ENCODE data around the gene MYO7B.

Gene MYO7B

DNA sequence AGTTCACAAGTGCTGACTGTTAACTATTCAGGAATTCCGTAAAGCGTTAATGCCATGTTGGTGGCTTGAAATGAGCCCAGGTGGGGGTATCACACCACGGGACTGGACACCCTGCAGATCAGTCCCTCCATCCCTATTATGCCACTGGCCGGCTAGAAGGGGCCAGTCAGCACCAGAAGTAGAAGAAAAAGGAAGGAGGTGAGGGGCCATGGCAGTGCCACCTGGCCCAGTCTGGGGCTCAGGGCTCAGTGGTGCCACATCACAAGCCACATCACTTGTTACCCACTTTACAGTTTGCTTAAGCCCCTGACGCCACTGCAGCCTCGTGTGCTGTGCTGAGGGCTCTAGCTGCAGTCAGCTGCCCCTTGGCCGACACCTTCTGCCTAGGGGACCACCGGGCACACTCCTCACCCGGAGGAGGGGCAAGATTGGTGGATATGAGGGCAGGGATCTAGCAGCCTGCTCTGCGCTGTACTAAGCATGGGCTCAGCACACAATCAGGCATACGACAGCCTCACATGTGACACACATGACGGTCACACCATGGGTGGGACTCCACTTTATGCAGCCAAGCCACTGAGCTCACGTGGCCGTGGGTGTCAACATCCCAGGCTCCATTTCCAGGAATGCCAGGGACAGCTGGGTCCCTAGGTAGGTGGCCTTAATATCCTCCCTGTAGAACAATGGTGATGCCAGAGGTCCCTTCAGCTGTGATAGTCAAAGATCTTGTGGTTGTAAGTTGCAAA, 136.2 kb downstream of the MYO7B start:
- DNase-seq (ENCODE audit: extremely low spot score, insufficient read length, low read depth) (no peak), FAIRE-seq (no peak)

GRCh38 chr2:127672341-127673224, 137.1 kb downstream of the MYO7B start:
- no peak for FAIRE-seq

GRCh38 chr2:127673291-127674069, 138.0 kb downstream of the MYO7B start:
- FAIRE-seq: no peak
- DNase-seq (ENCODE audit: extremely low spot score, insufficient read length, low read depth): no peak

More at GRCh38 chr2:127672341-127673224, 137.1 kb downstream of the MYO7B start:
- no peak for DNase-seq (ENCODE audit: extremely low spot score, insufficient read length, low read depth)

GRCh38 chr2:127674241-127675209, 139.0 kb downstream of the MYO7B start:
- FAIRE-seq: no peak
- DNase-seq (ENCODE audit: extremely low spot score, insufficient read length, low read depth): no peak

DNA sequence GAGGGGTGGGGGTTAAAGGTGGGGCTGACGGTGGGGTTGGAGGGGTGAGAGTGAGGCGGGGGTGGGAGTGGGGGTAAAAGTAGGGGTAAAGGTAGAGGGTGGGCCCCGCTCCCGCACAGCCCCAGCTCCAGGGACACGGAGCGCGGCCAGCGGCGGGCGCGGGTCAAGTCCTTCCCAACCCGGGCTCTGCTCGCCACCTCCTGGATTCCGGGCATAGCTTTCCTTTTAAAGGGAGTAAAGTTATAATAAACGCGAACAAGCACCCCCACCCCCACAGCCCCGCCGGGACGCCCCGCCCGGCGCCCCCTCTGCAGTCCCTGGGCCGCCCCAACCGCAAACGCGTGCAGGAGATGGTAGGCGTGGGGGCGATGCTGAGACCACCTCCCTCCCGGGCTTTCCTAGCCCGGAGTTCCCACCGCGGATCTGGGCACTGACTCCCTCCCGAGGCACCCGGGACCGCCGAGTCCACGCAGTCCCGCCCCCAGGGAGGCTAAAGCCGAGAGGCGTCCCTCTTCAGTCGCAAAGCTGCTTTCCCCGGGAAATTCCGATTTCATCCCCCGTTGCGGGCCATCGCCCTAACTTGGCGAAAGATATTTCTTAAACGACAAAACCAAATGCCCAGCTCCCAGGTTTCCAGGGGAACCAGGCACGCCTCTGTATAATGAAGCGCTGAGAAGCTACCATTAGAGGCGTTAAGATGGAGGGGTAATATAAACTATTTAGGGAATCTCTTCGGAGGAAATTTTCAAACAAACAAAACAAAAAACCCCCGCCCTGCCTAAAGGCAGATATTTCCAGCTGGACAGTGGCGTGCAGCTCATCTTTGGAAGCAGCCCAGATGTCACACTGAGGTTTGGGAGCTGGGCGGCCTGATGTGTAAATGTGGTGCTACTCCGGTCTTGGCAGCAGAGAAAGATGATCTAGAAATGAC, 140.1 kb downstream of the MYO7B start, which contains the start of gene LIMS2:
TSS of gene LIMS2 (minus strand) at position 200 of the 931 bp plus-strand sequence. CDS start 506 bp downstream, outside the sequence.
- DNase-seq (ENCODE audit: extremely low spot score, insufficient read length, low read depth) (no peak), FAIRE-seq (no peak)

- DNase-seq (ENCODE audit: extremely low spot score, insufficient read length, low read depth): no peak
- FAIRE-seq: no peak
Measured at GRCh38 chr2:127676906-127677305, 141.4 kb downstream of the MYO7B start.

GRCh38 chr2:127678531-127678930, 143.0 kb downstream of the MYO7B start:
- no peak for FAIRE-seq
- DNase-seq (ENCODE audit: extremely low spot score, insufficient read length, low read depth): no peak

DNA sequence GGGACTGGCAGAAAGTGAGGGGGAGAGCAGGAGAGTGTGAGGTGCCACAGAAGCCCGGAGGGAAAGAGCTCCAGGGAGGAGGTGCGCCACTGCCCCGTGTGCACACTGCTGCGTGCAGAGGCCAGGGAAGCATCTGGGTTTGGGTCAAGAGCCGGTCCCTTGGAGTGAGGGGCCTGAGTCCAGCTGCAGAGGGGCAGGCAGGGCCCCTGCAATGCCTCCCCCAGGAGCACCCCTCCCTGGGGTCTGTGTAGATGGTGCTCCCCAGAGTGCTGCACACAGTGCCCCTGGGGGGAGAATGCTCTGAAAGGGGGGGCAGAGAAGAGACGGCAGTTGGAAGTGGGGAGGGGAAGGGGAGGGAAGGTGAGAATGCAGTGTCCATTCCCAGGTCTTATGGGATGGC, 143.5 kb downstream of the MYO7B start:
- DNase-seq (ENCODE audit: extremely low spot score, insufficient read length, low read depth) (no peak), FAIRE-seq (no peak)

GRCh38 chr2:127679680-127680361, 144.3 kb downstream of the MYO7B start:
- DNase-seq (ENCODE audit: extremely low spot score, insufficient read length, low read depth): no peak
- no peak for FAIRE-seq

- no peak for DNase-seq (ENCODE audit: extremely low spot score, insufficient read length, low read depth)
- no peak for FAIRE-seq
Measured at GRCh38 chr2:127680706-127681287, 145.3 kb downstream of the MYO7B start.

DNA sequence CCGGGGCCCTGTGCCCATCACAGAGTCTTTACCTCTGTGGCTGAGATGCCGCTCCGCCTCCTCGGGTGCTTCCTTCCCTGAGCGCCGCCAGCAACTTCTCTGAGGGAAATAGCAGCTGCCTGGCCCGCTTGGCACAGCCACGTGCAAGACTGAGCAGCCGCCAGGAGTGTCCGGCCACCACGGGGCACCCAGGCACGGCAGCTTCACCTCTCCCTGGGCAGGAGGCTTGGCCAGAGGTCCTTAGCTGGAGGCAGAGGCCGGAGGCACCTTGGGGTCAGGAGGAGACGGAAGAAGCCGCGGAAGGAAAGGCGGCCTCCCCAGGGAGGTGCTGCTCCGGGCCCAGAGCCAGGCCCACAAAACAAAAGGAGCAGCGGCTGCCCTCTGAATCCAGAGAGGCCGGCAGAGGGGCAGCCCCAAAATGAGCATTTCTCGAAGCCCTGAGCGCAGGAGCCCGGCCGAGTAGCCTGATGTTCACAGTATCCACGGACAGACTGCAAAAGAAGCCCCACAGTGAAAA, 145.9 kb downstream of the MYO7B start:
- no peak for DNase-seq (ENCODE audit: extremely low spot score, insufficient read length, low read depth)
- no peak for FAIRE-seq

- FAIRE-seq: no peak
- DNase-seq (ENCODE audit: extremely low spot score, insufficient read length, low read depth): no peak
Measured at GRCh38 chr2:127681976-127682857, 146.7 kb downstream of the MYO7B start.

DNA sequence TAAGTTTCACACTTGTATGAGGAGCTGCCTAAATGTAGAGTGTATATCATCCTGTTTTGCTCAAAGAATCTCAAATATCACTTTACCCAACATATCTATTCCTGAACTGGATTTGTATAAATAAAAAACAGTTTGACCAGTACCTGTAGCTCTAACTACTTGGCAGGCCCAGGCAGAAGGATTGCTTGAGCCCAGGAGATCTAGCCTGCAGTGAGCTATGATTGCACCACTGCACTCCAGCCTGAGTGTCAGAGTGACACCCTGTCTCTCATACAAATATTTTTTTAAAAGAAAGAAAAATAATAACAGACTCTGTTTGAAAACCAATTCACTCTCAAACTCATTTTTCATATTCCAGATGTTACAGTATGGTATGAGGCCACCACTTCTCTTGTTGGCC, 147.6 kb downstream of the MYO7B start:
- DNase-seq (ENCODE audit: extremely low spot score, insufficient read length, low read depth) (no peak), FAIRE-seq (no peak)

- no peak for DNase-seq (ENCODE audit: extremely low spot score, insufficient read length, low read depth)
- FAIRE-seq: no peak
Measured at GRCh38 chr2:127683757-127684156, 148.3 kb downstream of the MYO7B start.

DNA sequence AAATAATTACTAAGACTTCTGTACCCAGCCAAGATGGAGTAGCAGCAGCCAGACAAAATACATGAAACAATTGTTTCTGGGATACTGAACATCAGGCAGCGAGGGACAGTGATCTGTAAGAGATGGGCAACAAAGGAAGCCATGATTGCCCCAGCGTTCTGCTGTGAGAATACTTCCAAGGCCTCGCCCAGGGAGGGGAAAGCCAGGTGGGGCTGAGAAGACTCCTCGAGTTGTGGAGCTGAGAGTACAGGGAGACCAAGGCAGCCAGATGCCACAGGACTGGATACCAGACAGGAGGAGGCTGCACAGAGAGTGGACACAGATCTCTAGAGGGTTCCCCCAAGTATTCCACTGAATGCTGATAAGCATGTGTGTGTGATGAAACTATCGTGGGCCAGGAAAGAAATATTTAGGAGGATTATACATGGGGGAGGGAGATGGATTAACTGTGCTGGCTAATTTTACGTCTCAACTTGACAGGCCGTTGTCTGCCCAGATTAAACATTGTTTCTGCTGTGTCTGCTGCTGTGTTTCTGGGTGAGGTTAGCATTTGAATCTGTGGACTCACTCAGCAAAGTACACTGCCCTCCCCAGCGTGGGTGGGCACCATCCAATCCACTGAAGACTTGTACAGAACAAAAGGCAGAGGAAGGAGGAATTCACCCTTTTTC, 150.1 kb downstream of the MYO7B start:
- DNase-seq (ENCODE audit: extremely low spot score, insufficient read length, low read depth) (no peak), FAIRE-seq (no peak)

Data from GM18507 (cell line).